Bronchial epithelial cell (primary cell): ENCODE data around the gene RBFOX2. TPM values are rescaled to one million over a fixed set of nuclear protein-coding genes. Genes with fewer than 3 reads are reported as not detected.

Experiments used
- DNase-seq: peaks from one replicate; pipeline ENCODE4 v3.0.0-alpha.2; 2010; ENCODE audit warnings: low read depth
- FAIRE-seq: peaks from 2 replicates; lab custom pipeline; 2011; peaks lifted over from hg19 to GRCh38; lab: Jason Lieb, UNC
- H3K27me3 ChIP-seq: 2 replicates; pipeline ENCODE4 v1.5.1; 2011; ENCODE audit warnings: low read length; ENCODE audit not compliant: control insufficient read depth, insufficient read depth
- H3K36me3 ChIP-seq: 2 replicates; pipeline ENCODE4 v1.5.1; 2011; ENCODE audit warnings: low read length; ENCODE audit not compliant: control insufficient read depth, insufficient read depth
- H3K4me3 ChIP-seq: 2 replicates; pipeline ENCODE4 v1.5.1; 2011; ENCODE audit warnings: mild to moderate bottlenecking, low read depth, low read length, control low read depth
- CTCF ChIP-seq: IDR thresholded peaks from 2 replicates; pipeline ENCODE4 v1.5.1; 2011; ENCODE audit warnings: mild to moderate bottlenecking, moderate library complexity, low read length, control low read depth, inconsistent platforms; ENCODE audit not compliant: insufficient read depth, severe bottlenecking
- total RNA-seq: library from RNA; depleted of rRNA; stranded (reverse); fragments of >200 nt; gene quantifications from 2 replicates; pipeline ENCODE4 v1.2.1, GENCODE V29; 2014

The RBFOX2 gene
- total RNA-seq, 1 donor from 2014 or later = 69.5 TPM

- TF ChIP-seq CTCF = no peak
- FAIRE-seq (no peak), DNase-seq (no peak)
- no peaks in the 10 kb centered on the region for H3K27me3 ChIP-seq
- H3K4me3 ChIP-seq = no peak overlapping the region
- H3K36me3 ChIP-seq = no peaks in the 10 kb centered on the region
Measured at GRCh38 chr22:36069368-36069767, 40.7 kb upstream of the RBFOX2 start.

GRCh38 chr22:36068776-36069344 lies 40.2 kb upstream of the RBFOX2 start:
- Histone ChIP-seq H3K27me3 (no peaks in the 10 kb centered on the region), H3K4me3 (no peak overlapping the region), H3K36me3 (no peaks in the 10 kb centered on the region)
- TF ChIP-seq CTCF = no peak
- no peak for FAIRE-seq
- peak; percentile 48 for DNase-seq

- H3K4me3 ChIP-seq = no peak overlapping the region
- no peaks in the 10 kb centered on the region for H3K27me3 ChIP-seq
- no peak for TF ChIP-seq CTCF
- DNase-seq (no peak), FAIRE-seq (no peak)
- H3K36me3 ChIP-seq = no peaks in the 10 kb centered on the region
Measured at GRCh38 chr22:36067235-36067558, 38.6 kb upstream of the RBFOX2 start.

GRCh38 chr22:36065775-36066544 lies 37.3 kb upstream of the RBFOX2 start:
- Histone ChIP-seq H3K27me3 (no peaks in the 10 kb centered on the region), H3K36me3 (no peaks in the 10 kb centered on the region), H3K4me3 (peak overlapping the region; percentile 48)
- FAIRE-seq (no peak), DNase-seq (peak; percentile 78)
- TF ChIP-seq CTCF = peak; percentile 90

- TF ChIP-seq CTCF = no peak
- Histone ChIP-seq H3K27me3 (no peaks in the 10 kb centered on the region), H3K4me3 (peak overlapping the region; percentile 48), H3K36me3 (no peaks in the 10 kb centered on the region)
- FAIRE-seq (no peak), DNase-seq (no peak)
Measured at GRCh38 chr22:36065462-36065774, 36.8 kb upstream of the RBFOX2 start.

- no peak for FAIRE-seq
- H3K36me3 ChIP-seq = no peaks in the 10 kb centered on the region
- DNase-seq = no peak
- no peak overlapping the region for H3K4me3 ChIP-seq
- H3K27me3 ChIP-seq = no peaks in the 10 kb centered on the region
- TF ChIP-seq CTCF = no peak
Measured at GRCh38 chr22:36064358-36064757, 35.7 kb upstream of the RBFOX2 start.
